Hematopoietic multipotent progenitor cell treated with erythropoietin and hydrocortisone succinate and interleukin-3 and kit ligand, for 15 days (in vitro differentiated cells): ENCODE measurements around the gene TNC.

ENCODE experiments used
- DNase-seq: peaks from one replicate; pipeline ENCODE4 v3.0.0-alpha.2; 2015; ENCODE audit warnings: low spot score

The TNC gene

GRCh38 chr9:115043632-115044031 is 74.3 kb downstream of the TNC start:
- DNase-seq, result no peak

GRCh38 chr9:115042781-115043509 is 75.0 kb downstream of the TNC start:
- no peak for DNase-seq

- DNase-seq, result no peak
These were observed 78.3 kb downstream of the TNC start for GRCh38 chr9:115039516-115040120.

GRCh38 chr9:115038178-115038577 is 79.8 kb downstream of the TNC start:
- DNase-seq, result no peak

GRCh38 chr9:115036691-115037090 is 81.3 kb downstream of the TNC start:
- DNase-seq, result no peak

- DNase-seq, result no peak
These were observed 81.9 kb downstream of the TNC start for GRCh38 chr9:115035841-115036612.

DNA sequence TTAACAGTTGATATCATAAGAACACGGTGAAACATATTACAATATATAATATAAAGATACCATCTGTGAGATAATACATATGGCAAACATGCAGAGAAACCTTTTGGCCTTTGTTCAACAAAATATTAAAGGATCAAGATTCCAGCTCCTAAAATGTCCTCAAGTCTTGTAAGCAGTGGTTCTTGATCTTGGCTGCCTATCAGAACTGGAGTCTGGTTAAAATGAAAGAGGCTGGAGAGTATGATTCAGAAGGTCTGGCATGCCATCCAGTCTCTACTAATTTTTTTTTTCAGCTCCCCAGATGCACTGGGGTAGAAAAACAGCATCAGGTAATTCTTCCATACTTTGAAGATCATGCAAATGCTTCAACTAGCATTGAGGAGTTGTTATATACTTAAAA is 83.2 kb downstream of the TNC start:
- no peak for DNase-seq

- no peak for DNase-seq
These were observed 84.2 kb downstream of the TNC start for GRCh38 chr9:115033800-115034199.

GRCh38 chr9:115032296-115032695 is 85.7 kb downstream of the TNC start:
- no peak for DNase-seq

DNA sequence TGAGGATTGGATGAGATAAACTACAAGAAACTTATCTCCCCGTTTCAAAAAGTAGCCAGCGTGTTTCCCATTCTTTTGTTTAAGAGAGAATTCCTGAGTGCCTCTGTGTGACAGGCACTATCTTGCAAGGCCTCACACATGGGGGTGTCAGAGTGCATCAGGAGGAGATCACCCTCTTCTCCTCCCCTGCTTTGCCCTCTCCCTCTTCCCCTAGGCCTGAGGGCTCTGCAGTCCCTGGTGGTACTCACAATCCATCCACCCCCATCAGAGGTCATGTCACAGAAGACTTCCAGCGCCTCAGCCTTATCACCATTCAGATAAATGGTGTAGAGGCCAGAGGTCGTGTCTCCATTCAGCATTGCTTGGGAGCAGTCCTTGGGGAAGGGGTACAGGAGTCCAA is 88.0 kb downstream of the TNC start:
- DNase-seq, result no peak

- no peak for DNase-seq
These were observed 92.2 kb downstream of the TNC start for GRCh38 chr9:115025721-115026120.

DNA sequence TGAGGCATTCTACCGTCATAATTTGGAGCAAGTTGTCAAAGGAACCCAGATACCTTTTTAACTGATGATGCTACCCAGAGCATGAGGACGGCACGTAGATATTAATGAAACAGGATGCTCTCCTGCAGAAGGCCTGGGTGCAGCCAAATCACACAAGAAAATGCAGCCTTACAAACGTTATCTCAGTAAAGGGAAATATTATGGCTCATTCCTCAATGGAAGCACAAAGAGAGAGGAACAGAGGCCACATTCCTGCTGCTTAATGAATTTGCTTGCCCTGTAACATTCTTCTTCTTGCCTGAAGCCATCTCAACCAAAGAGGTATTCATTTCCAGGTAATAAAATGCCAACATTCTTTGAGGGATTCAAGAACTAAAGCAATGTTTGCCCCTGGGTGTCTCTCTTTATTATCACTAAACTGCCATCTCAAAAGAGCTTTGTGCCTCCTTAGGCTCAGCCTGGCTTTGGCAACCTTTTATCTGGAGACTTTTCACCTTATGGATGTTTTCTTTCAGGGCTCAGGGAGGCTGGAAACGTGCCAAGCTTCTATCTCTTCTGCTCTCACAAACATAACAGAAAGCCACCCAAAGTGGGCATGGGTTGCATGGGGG is 92.9 kb downstream of the TNC start:
- no peak for DNase-seq

GRCh38 chr9:115022760-115023434 is 95.1 kb downstream of the TNC start:
- no peak for DNase-seq

GRCh38 chr9:115018547-115019435 is 99.2 kb downstream of the TNC start:
- DNase-seq, result no peak

DNA sequence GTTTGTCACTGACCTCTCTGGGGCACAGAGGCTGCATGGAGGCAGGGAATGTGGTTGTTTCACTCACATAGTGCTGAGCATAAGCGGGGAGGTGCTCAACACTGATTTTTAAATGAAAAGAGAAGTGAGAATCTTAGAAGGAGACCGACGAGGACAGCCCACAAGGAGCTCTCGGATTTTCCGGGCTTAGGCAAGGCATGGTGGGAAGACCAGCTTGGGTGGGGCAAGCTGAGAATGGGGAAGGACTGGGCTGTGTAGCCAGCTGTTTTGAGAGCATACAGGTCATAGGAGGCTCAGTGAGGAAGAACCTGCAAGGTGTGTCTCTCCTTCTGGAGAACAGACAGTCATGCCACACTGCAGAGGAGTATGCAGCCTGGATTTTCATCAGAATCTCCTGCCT is 101.6 kb downstream of the TNC start:
- no peak for DNase-seq

DNA sequence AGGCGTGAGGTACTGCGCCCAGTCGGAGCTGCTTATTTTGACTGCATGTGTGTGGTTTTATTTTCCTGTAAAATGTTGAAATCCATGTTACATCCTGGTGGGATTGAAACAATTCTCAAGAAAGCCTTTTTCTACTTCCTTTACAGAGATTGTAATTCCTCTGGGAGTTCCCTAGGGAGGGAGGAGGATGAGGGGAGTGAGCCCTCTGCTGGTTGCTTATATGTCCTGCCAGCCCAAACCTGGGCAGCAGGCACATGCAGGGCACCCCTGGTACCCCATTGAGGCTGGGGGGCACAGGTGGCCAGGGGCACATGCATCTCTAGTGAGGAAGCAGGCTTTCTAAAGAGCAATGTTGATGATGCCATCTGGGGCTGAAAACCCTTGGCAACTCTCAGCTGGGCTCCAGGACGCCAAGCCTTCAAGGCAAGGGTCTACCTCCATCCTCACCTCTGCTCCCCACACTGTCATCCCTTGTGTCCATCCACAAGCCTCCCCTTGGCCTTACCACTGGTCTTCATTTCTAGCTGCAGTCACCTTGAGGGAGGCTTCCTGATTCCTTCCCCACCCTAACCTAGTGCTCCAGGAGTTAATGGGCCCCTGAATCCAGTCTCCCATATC is 102.8 kb downstream of the TNC start:
- no peak for DNase-seq

GRCh38 chr9:115014438-115014837 is 103.5 kb downstream of the TNC start:
- DNase-seq, result no peak

GRCh38 chr9:115013998-115014397 is 104.0 kb downstream of the TNC start:
- peak; percentile 54 for DNase-seq

- DNase-seq, result no peak
These were observed 105.5 kb downstream of the TNC start for GRCh38 chr9:115012486-115012885.

DNA sequence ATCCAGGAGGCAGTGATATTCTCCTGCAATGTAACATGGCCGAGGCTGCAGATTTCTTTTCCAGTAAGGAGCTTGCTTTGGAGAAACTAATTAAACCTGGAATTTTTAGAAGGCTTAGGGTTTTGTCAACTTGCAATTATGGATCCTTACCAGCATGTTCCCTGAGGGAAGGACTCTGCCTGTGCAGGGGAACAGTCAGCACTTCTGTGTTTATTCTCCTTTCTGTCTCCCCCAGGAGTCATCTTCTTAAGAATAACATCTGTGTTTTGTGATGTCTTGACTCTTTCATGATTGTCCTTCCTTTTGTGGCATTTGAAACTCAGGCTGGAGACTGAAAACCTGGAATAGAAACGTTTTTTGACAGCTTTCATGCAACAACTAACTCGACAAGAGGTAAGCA is 107.1 kb downstream of the TNC start:
- DNase-seq, result no peak
